ENCODE results near the gene MRPS10. TPM values are rescaled to one million over a fixed set of nuclear protein-coding genes. Genes with fewer than 3 reads are reported as not detected.

MRPS10 gene
- total RNA-seq, 1 experiment from 2014 or later = 62.1 TPM

- CTCF ChIA-PET = interaction anchor here (1.4 kb wide), 1 partner anchor 10 kb away, joined by 7 read pairs; no protein-coding TSS in a partner anchor
- RAD21 ChIA-PET (ENCODE audit: low non-redundant PET in 1 of 2, low total read pairs in 2 of 2, uncharacterized antibody in 2 of 2, unreplicated experiment in 2 of 2) = no interaction called here
- no peak overlapping the region for H2AFZ ChIP-seq (ENCODE audit: low read depth, low read length, poor library complexity, severe bottlenecking)
- no peak overlapping the region for H3K27ac ChIP-seq (ENCODE audit: low read depth, low read length)
- H3K79me2 ChIP-seq (ENCODE audit: insufficient read depth, low read length) = no peaks in the 10 kb centered on the region
- POLR2A ChIA-PET = no interaction called here
- H3K4me2 ChIP-seq (ENCODE audit: low read length) = peak overlapping the region; percentile 36; the same call in 1 of the 2 replicates
- TF ChIP-seq, protein P1, sequence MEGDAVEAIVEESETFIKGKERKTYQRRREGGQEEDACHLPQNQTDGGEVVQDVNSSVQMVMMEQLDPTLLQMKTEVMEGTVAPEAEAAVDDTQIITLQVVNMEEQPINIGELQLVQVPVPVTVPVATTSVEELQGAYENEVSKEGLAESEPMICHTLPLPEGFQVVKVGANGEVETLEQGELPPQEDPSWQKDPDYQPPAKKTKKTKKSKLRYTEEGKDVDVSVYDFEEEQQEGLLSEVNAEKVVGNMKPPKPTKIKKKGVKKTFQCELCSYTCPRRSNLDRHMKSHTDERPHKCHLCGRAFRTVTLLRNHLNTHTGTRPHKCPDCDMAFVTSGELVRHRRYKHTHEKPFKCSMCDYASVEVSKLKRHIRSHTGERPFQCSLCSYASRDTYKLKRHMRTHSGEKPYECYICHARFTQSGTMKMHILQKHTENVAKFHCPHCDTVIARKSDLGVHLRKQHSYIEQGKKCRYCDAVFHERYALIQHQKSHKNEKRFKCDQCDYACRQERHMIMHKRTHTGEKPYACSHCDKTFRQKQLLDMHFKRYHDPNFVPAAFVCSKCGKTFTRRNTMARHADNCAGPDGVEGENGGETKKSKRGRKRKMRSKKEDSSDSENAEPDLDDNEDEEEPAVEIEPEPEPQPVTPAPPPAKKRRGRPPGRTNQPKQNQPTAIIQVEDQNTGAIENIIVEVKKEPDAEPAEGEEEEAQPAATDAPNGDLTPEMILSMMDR (IDR thresholded peaks at IDR 0.05 in 2 of 3, conservative IDR thresholded peaks at IDR 0.05 in 1 of 3; ENCODE audit: borderline replicate concordance in 1 of 3, insufficient read depth in 1 of 3, low read depth in 2 of 3, low read length in 2 of 3) = no peak
- no peak for TF ChIP-seq EZH2phosphoT487 (IDR thresholded peaks at IDR 0.05; ENCODE audit: borderline replicate concordance)
- TF ChIP-seq ZFX (IDR thresholded peaks at IDR 0.05) = no peak
- no peak for TF ChIP-seq CBX3 (IDR thresholded peaks at IDR 0.05; ENCODE audit: low read depth)
- no peak for TF ChIP-seq EZH2 (IDR thresholded peaks at IDR 0.05)
- no peak for TF ChIP-seq SRF (IDR thresholded peaks at IDR 0.05; ENCODE audit: low read depth)
- no peak for TF ChIP-seq JUND (IDR thresholded peaks at IDR 0.05)
- peaks cover 14 to 23% of the 10 kb centered on the region in 2 experiments; a peak in 3 of 4 replicates for H3K36me3 ChIP-seq (ENCODE audit: control insufficient read depth in 1 of 2, insufficient read depth in 2 of 2, low read length in 2 of 2)
- no peaks in the 10 kb centered on the region for H4K20me1 ChIP-seq (ENCODE audit: insufficient read depth)
- DNase-seq (ENCODE audit: low read depth, low spot score) (no peak), ATAC-seq (no peak)
- H3K27me3 ChIP-seq (ENCODE audit: insufficient read depth, low read length) = no peaks in the 10 kb centered on the region
- H3K9me3 ChIP-seq (ENCODE audit: control insufficient read depth in 1 of 2, insufficient read depth in 1 of 2, low read depth in 1 of 2, low read length in 2 of 2) = no peaks in the 10 kb centered on the region
- H3K4me1 ChIP-seq (ENCODE audit: control insufficient read depth in 1 of 2, insufficient read depth in 2 of 2, low read length in 2 of 2) = peaks cover 2 to 21% of the 10 kb centered on the region in 2 experiments; a peak in 3 of 4 replicates
- no peak overlapping the region for H3K4me3 ChIP-seq (replicated peaks in 1 of 2; ENCODE audit: low read depth in 1 of 2, low read length in 2 of 2)
- intact Hi-C loops (cut with micrococcal nuclease) = no loop called here
- no TSS peak for BruUV-seq (replicated peaks)
- H3K9me2 ChIP-seq (ENCODE audit: insufficient read depth) = no peaks in the 10 kb centered on the region
- H3K9ac ChIP-seq (ENCODE audit: low read length) = no peak overlapping the region
Observed at GRCh38 chr6:42204768-42205282, 12.8 kb downstream of the MRPS10 start.

DNA sequence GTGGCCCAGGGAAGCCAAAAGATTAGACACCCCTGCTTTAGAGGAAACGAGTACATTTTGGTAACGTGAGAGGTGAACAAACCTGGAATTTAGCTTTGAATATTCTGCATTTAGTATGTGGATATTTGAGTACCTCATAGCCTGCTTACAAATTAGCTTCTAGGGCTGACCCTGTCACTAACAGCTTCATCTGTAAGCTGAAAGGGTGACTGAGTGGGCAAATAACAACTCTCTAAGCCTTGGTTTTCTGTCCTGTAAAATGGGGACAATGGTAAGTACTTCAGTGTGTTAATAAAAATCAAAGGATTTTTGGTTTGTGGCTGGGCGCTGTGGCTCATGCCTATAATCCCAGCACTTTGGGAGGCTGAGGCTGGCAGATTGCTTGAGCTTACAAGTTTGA lies 14.5 kb downstream of the MRPS10 start:
- Histone ChIP-seq H3K9me3 (ENCODE audit: control insufficient read depth in 1 of 2, insufficient read depth in 1 of 2, low read depth in 1 of 2, low read length in 2 of 2) (no peaks in the 10 kb centered on the region), H3K27me3 (ENCODE audit: insufficient read depth, low read length) (no peaks in the 10 kb centered on the region), H3K79me2 (ENCODE audit: insufficient read depth, low read length) (no peaks in the 10 kb centered on the region), H3K36me3 (ENCODE audit: control insufficient read depth in 1 of 2, insufficient read depth in 2 of 2, low read length in 2 of 2) (peaks cover 2 to 17% of the 10 kb centered on the region in 2 experiments; a peak in 2 of 4 replicates), H3K4me1 (ENCODE audit: control insufficient read depth in 1 of 2, insufficient read depth in 2 of 2, low read length in 2 of 2) (peaks cover 2 to 21% of the 10 kb centered on the region in 2 experiments; a peak in 3 of 4 replicates), H3K27ac (ENCODE audit: low read depth, low read length) (no peak overlapping the region), H3K4me2 (ENCODE audit: low read length) (no peak overlapping the region), H3K4me3 (replicated peaks in 1 of 2; ENCODE audit: low read depth in 1 of 2, low read length in 2 of 2) (no peak overlapping the region), H2AFZ (ENCODE audit: low read depth, low read length, poor library complexity, severe bottlenecking) (no peak overlapping the region), H3K9ac (ENCODE audit: low read length) (no peak overlapping the region), H3K9me2 (ENCODE audit: insufficient read depth) (no peaks in the 10 kb centered on the region), H4K20me1 (ENCODE audit: insufficient read depth) (no peaks in the 10 kb centered on the region)
- intact Hi-C loops (cut with micrococcal nuclease) = no loop called here
- TF ChIP-seq FOSL1 (IDR thresholded peaks at IDR 0.05; ENCODE audit: low read depth) = no peak
- TF ChIP-seq, protein P2, sequence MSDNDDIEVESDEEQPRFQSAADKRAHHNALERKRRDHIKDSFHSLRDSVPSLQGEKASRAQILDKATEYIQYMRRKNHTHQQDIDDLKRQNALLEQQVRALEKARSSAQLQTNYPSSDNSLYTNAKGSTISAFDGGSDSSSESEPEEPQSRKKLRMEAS (IDR thresholded peaks at IDR 0.05) = no peak
- no peak for TF ChIP-seq REST (IDR thresholded peaks at IDR 0.05; ENCODE audit: low read depth)
- no peak for TF ChIP-seq EZH2phosphoT487 (IDR thresholded peaks at IDR 0.05; ENCODE audit: borderline replicate concordance)
- TF ChIP-seq ZFX (IDR thresholded peaks at IDR 0.05) = no peak
- no peak for TF ChIP-seq RAD21 (IDR thresholded peaks at IDR 0.05; ENCODE audit: low read depth)
- no peak for TF ChIP-seq POLR2AphosphoS5 (IDR thresholded peaks at IDR 0.05; ENCODE audit: low read depth, low read length)
- CTCF ChIA-PET = interaction anchor here (1.3 kb wide), 1 partner anchor 11 kb away, joined by 8 read pairs; no protein-coding TSS in a partner anchor
- POLR2A ChIA-PET = no interaction called here
- no TSS peak for BruUV-seq (replicated peaks)
- ATAC-seq (no peak), DNase-seq (ENCODE audit: low read depth, low spot score) (no peak)
- RAD21 ChIA-PET (ENCODE audit: low non-redundant PET in 1 of 2, low total read pairs in 2 of 2, uncharacterized antibody in 2 of 2, unreplicated experiment in 2 of 2) = no interaction called here
